ENCODE measurements around the gene ARHGEF18. TPM values are rescaled to one million over a fixed set of nuclear protein-coding genes. Genes with fewer than 3 reads are reported as not detected.

ARHGEF18 gene
- total RNA-seq, 1 experiment from 2014 or later: 34.9 TPM

- H3K4me3 ChIP-seq (ENCODE audit: low read depth, low read length, poor library complexity, severe bottlenecking): no peak overlapping the region
- TF ChIP-seq EZH2 (IDR thresholded peaks at IDR 0.05; ENCODE audit: borderline replicate concordance, low read depth, low read length, poor library complexity, severe bottlenecking) (no peak), CTCF (conservative IDR thresholded peaks at IDR 0.05; ENCODE audit: low read depth, low read length) (no peak)
- BruUV-seq (replicated peaks): no TSS peak
- no peaks in the 10 kb centered on the region for H3K4me1 ChIP-seq (ENCODE audit: insufficient read depth, low read length, poor library complexity, severe bottlenecking)
- no peaks in the 10 kb centered on the region for H3K9me3 ChIP-seq (ENCODE audit: low read depth, low read length, poor library complexity, severe bottlenecking)
- intact Hi-C loops (cut with micrococcal nuclease; ENCODE audit: unreplicated experiment): no loop called here
- H3K36me3 ChIP-seq (ENCODE audit: insufficient read depth, low read length, poor library complexity, severe bottlenecking): no peaks in the 10 kb centered on the region
- DNase-seq (ENCODE audit: low spot score): no peak
- CTCF ChIA-PET: no interaction called here
- POLR2A ChIA-PET (ENCODE audit: low non-redundant PET): no interaction called here
- H3K27ac ChIP-seq (ENCODE audit: low read depth, low read length, poor library complexity, severe bottlenecking): no peak overlapping the region
- H3K27me3 ChIP-seq (replicated peaks; ENCODE audit: insufficient read depth, low read depth, low read length, poor library complexity): no peaks in the 10 kb centered on the region
Measured at GRCh38 chr19:7337380-7338194, 11.2 kb upstream of the ARHGEF18 start.

- peak; percentile 92 for TF ChIP-seq CTCF (conservative IDR thresholded peaks at IDR 0.05; ENCODE audit: low read depth, low read length)
- no peak for TF ChIP-seq EZH2 (IDR thresholded peaks at IDR 0.05; ENCODE audit: borderline replicate concordance, low read depth, low read length, poor library complexity, severe bottlenecking)
- CTCF ChIA-PET: interaction anchor here (0.6 to 1.0 kb wide), 9 partner anchors 18 to 458 kb away, joined by 3 to 12 read pairs (median 5); no protein-coding TSS in a partner anchor
- intact Hi-C loops (cut with micrococcal nuclease; ENCODE audit: unreplicated experiment): loop anchor here (1.0 to 2.0 kb wide), 2 partner anchors 192 to 239 kb away; no protein-coding TSS in a partner anchor
- H3K4me3 ChIP-seq (ENCODE audit: low read depth, low read length, poor library complexity, severe bottlenecking): no peak overlapping the region
- H3K4me1 ChIP-seq (ENCODE audit: insufficient read depth, low read length, poor library complexity, severe bottlenecking): no peaks in the 10 kb centered on the region
- no peak overlapping the region for H3K27ac ChIP-seq (ENCODE audit: low read depth, low read length, poor library complexity, severe bottlenecking)
- POLR2A ChIA-PET (ENCODE audit: low non-redundant PET): interaction anchor here (0.7 kb wide), 1 partner anchor 394 kb away, joined by 3 read pairs; no protein-coding TSS in a partner anchor
- peak; percentile 89 for DNase-seq (ENCODE audit: low spot score)
- H3K9me3 ChIP-seq (ENCODE audit: low read depth, low read length, poor library complexity, severe bottlenecking): no peaks in the 10 kb centered on the region
- no TSS peak for BruUV-seq (replicated peaks)
- H3K27me3 ChIP-seq (replicated peaks; ENCODE audit: insufficient read depth, low read depth, low read length, poor library complexity): peaks cover 7% of the 10 kb centered on the region
- no peaks in the 10 kb centered on the region for H3K36me3 ChIP-seq (ENCODE audit: insufficient read depth, low read length, poor library complexity, severe bottlenecking)
Measured at GRCh38 chr19:7340959-7341837, 7.5 kb upstream of the ARHGEF18 start.

- no peak for DNase-seq (ENCODE audit: low spot score)
- no peak for TF ChIP-seq EZH2 (IDR thresholded peaks at IDR 0.05; ENCODE audit: borderline replicate concordance, low read depth, low read length, poor library complexity, severe bottlenecking)
- TF ChIP-seq CTCF (conservative IDR thresholded peaks at IDR 0.05; ENCODE audit: low read depth, low read length): no peak
- Histone ChIP-seq H3K27me3 (replicated peaks; ENCODE audit: insufficient read depth, low read depth, low read length, poor library complexity) (peaks cover 7% of the 10 kb centered on the region), H3K4me3 (ENCODE audit: low read depth, low read length, poor library complexity, severe bottlenecking) (no peak overlapping the region), H3K36me3 (ENCODE audit: insufficient read depth, low read length, poor library complexity, severe bottlenecking) (no peaks in the 10 kb centered on the region), H3K9me3 (ENCODE audit: low read depth, low read length, poor library complexity, severe bottlenecking) (no peaks in the 10 kb centered on the region), H3K4me1 (ENCODE audit: insufficient read depth, low read length, poor library complexity, severe bottlenecking) (no peaks in the 10 kb centered on the region), H3K27ac (ENCODE audit: low read depth, low read length, poor library complexity, severe bottlenecking) (no peak overlapping the region)
- intact Hi-C loops (cut with micrococcal nuclease; ENCODE audit: unreplicated experiment): no loop called here
- POLR2A ChIA-PET (ENCODE audit: low non-redundant PET): interaction anchor here (0.7 kb wide), 1 partner anchor 395 kb away, joined by 3 read pairs; no protein-coding TSS in a partner anchor
- no TSS peak for BruUV-seq (replicated peaks)
- CTCF ChIA-PET: no interaction called here
Measured at GRCh38 chr19:7342143-7342542, 6.6 kb upstream of the ARHGEF18 start.

All from A673 (cell line).